Activated CD8-positive, alpha-beta T cell treated with anti-CD3 and anti-CD28 coated beads for 36 hours (primary cell): Measurements from ENCODE around the gene LIPC. TPM values are rescaled to one million over a fixed set of nuclear protein-coding genes. Genes with fewer than 3 reads are reported as not detected.

Experiments
- ATAC-seq: fragments of 200-7000 bp; cut with Tn5 transposase; one replicate; pipeline ENCODE4 v1.10.0; 2021; ENCODE audit warnings: mild to moderate bottlenecking, moderate library complexity
- CTCF ChIA-PET: fragments of 350-600 bp; sonication (Branson Sonifier 250); formaldehyde crosslinking; loops from one replicate; lab custom pipeline; 2021; ENCODE audit warnings: antibody characterized with exemption; lab: Charles Lee
- POLR2A ChIA-PET: fragments of 350-600 bp; sonication (Branson Sonifier 250); formaldehyde crosslinking; loops from one replicate; lab custom pipeline; 2021; ENCODE audit warnings: antibody characterized with exemption; lab: Charles Lee
- DNase-seq: peaks from one replicate; pipeline ENCODE4 v3.0.0-alpha.2; 2020
- H3K27ac Mint-ChIP-seq: one replicate; pipeline ENCODE4 v1.8.0; 2021; ENCODE audit warnings: mild to moderate bottlenecking, mixed read lengths
- H3K27me3 Mint-ChIP-seq: one replicate; pipeline ENCODE4 v1.8.0; 2021; ENCODE audit warnings: mixed read lengths
- H3K36me3 Mint-ChIP-seq: one replicate; pipeline ENCODE4 v1.8.0; 2021; ENCODE audit warnings: low read depth, mixed read lengths
- H3K4me1 Mint-ChIP-seq: one replicate; pipeline ENCODE4 v1.8.0; 2021; ENCODE audit warnings: low read depth, mixed read lengths
- H3K4me3 Mint-ChIP-seq: one replicate; pipeline ENCODE4 v1.8.0; 2021; ENCODE audit warnings: mild to moderate bottlenecking, moderate library complexity, mixed read lengths
- H3K9me3 Mint-ChIP-seq: one replicate; pipeline ENCODE4 v1.8.0; 2021; ENCODE audit warnings: mixed read lengths
- CTCF ChIP-seq: fragments of 200-600 bp; IDR thresholded peaks from one replicate; pipeline ENCODE4 v1.8.0; 2022; ENCODE audit warnings: antibody characterized with exemption, mild to moderate bottlenecking
- intact Hi-C: fragments of 100-400 bp; cut with micrococcal nuclease; formaldehyde crosslinking; loops from one replicate; pipeline ENCODE4 v1.10.0; 2022
- total RNA-seq, 2 experiments: library from RNA; stranded (reverse); gene quantifications; one replicate each; pipeline ENCODE4 v1.2.3, GENCODE V29; 2021

Gene LIPC
- total RNA-seq, 2 experiments from 2014 or later, result 1.0 to 1.2 TPM

DNA sequence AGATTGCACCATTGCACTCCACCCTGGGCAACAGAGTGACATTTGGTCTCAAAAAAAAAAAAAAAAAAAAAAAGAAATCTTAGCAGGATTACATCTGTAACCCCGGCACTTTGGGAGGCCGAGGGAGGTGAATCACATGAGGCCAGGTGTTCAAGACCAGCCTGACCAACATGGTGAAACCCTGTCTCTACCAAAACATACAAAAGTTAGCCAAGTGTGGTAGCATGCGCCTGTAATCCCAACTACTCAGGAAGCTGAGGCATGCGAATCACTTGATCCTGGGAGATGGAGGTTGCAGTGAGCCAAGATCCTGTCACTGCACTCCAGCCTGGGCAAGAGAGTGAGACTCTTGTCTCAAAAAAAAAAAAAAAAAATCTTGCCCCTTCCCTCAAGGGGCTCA, 40.4 kb downstream of the LIPC start:
- H3K4me3 Mint-ChIP-seq, result no peak overlapping the region
- intact Hi-C loops, result no loop called here
- H3K9me3 Mint-ChIP-seq, result no peaks in the 10 kb centered on the region
- H3K27me3 Mint-ChIP-seq, result no peaks in the 10 kb centered on the region
- ChIA-PET POLR2A (no interaction called here), CTCF (interaction anchor here (1.3 to 1.5 kb wide), 3 partner anchors 12 to 45 kb away, joined by 3 to 4 read pairs (median 3); no protein-coding TSS in a partner anchor)
- H3K4me1 Mint-ChIP-seq, result peaks cover 68% of the 10 kb centered on the region
- peaks cover 8% of the 10 kb centered on the region for H3K36me3 Mint-ChIP-seq
- H3K27ac Mint-ChIP-seq, result peak overlapping the region; percentile 82
- DNase-seq (no peak), ATAC-seq (no peak)
- no peak for TF ChIP-seq CTCF

GRCh38 chr15:58472821-58473581, 41.2 kb downstream of the LIPC start:
- H3K27ac Mint-ChIP-seq, result peak overlapping the region; percentile 93
- TF ChIP-seq CTCF, result no peak
- peak; percentile 73 for DNase-seq
- POLR2A ChIA-PET, result interaction anchor here (1.0 to 2.7 kb wide), 5 partner anchors 9 to 18 kb away, joined by 5 to 10 read pairs (median 9); no protein-coding TSS in a partner anchor
- no peaks in the 10 kb centered on the region for H3K27me3 Mint-ChIP-seq
- peak; percentile 69 for ATAC-seq
- intact Hi-C loops, result no loop called here
- H3K36me3 Mint-ChIP-seq, result peaks cover 8% of the 10 kb centered on the region
- peaks cover 71% of the 10 kb centered on the region for H3K4me1 Mint-ChIP-seq
- no peaks in the 10 kb centered on the region for H3K9me3 Mint-ChIP-seq
- CTCF ChIA-PET, result interaction anchor here (0.7 to 1.5 kb wide), 5 partner anchors 12 to 245 kb away, joined by 3 to 4 read pairs (median 3); no protein-coding TSS in a partner anchor
- peak overlapping the region; percentile 64 for H3K4me3 Mint-ChIP-seq

DNA sequence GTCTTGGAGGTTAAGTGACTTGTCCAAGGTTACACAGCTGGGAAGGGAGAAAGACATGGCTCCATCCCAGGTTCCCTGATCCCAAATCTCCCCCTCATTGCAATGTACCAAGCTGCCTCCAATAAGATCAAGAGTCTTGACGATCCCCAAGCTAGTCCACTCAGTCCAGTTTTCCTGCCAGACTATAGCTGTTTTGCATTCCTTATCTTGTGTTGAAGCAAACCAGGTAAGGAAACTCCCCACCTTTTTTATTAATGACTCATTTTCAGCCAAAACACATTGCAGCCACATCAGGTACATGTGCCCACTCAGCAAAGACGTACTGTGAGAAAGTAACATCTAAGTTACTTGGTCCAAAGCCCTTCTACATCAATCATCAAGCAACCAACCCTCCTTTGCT, 41.9 kb downstream of the LIPC start:
- CTCF ChIA-PET, result interaction anchor here (0.7 to 1.3 kb wide), 3 partner anchors 14 to 246 kb away, joined by 3 to 4 read pairs (median 3); no protein-coding TSS in a partner anchor
- H3K4me1 Mint-ChIP-seq, result peaks cover 71% of the 10 kb centered on the region

DNA sequence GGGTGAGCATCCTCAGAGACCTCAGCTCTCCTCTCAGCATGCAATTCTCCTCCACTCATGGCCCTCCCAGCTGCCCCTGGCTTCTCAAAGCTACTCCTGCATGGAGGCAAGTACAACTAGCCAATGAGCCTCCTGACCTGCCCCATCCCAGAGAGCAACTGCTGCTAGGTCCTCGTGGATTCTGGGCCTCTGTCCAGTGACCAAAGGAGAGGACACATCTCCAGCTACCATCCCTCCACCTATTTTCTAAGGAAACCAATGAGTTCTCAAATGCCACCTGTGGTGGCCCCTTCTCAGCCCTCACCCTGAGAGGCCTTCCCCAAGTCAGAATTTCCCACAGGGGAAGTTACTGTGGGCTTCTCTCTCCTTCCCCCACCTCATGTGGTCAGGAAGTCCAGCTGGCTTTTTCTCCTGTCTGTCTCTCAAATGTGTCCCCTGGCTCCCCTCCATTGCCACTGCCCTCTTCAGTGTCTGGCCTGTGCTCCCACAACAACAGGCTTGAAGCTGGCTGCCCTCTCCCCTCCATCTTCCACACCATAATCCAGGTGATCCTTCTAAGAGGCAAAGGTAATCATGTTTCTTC, 43.0 kb downstream of the LIPC start:
- DNase-seq, result no peak
- ChIA-PET POLR2A (interaction anchor here (0.7 to 2.7 kb wide), 5 partner anchors 10 to 20 kb away, joined by 3 to 10 read pairs (median 7); no protein-coding TSS in a partner anchor), CTCF (no interaction called here)
- Mint-ChIP-seq H3K4me1 (peaks cover 65% of the 10 kb centered on the region), H3K27me3 (no peaks in the 10 kb centered on the region), H3K4me3 (peak overlapping the region; percentile 30), H3K36me3 (peaks cover 8% of the 10 kb centered on the region), H3K27ac (peak overlapping the region; percentile 93), H3K9me3 (no peaks in the 10 kb centered on the region)
- no peak for ATAC-seq
- intact Hi-C loops, result no loop called here
- TF ChIP-seq CTCF, result no peak

More for the DNA sequence above, 41.9 kb downstream of the LIPC start:
- POLR2A ChIA-PET, result interaction anchor here (1.0 to 2.7 kb wide), 5 partner anchors 10 to 19 kb away, joined by 5 to 10 read pairs (median 9); no protein-coding TSS in a partner anchor
- DNase-seq (peak; percentile 47), ATAC-seq (peak; percentile 43)
- H3K4me3 Mint-ChIP-seq, result peak overlapping the region; percentile 64
- H3K27me3 Mint-ChIP-seq, result no peaks in the 10 kb centered on the region
- no peaks in the 10 kb centered on the region for H3K9me3 Mint-ChIP-seq
- peak overlapping the region; percentile 93 for H3K27ac Mint-ChIP-seq
- no peak for TF ChIP-seq CTCF
- peaks cover 8% of the 10 kb centered on the region for H3K36me3 Mint-ChIP-seq
- intact Hi-C loops, result no loop called here
